AG04450 (cell line): ENCODE data around the gene SYT3. TPM values are rescaled to one million over a fixed set of nuclear protein-coding genes. Genes with fewer than 3 reads are reported as not detected.
A peak's percentile ranks its signal among the peaks of the same experiment; 100 is the strongest.

Experiments used
- CTCF ChIA-PET: fragments of 300-600, 350-600 bp; formaldehyde crosslinking; extraction: SDS; loops from one replicate; lab custom pipeline; 2022; ENCODE audit warnings: antibody characterized with exemption, inconsistent platforms; lab: Charles Lee
- POLR2A ChIA-PET: fragments of 350-600 bp; formaldehyde crosslinking; extraction: SDS; loops from one replicate; lab custom pipeline; 2021; ENCODE audit warnings: antibody characterized with exemption, inconsistent platforms; lab: Yijun Ruan, JAX
- DNase-seq: peaks from one replicate; pipeline ENCODE4 v3.0.0-alpha.2; 2011; ENCODE audit warnings: low read depth, low spot score
- H3K27ac ChIP-seq: one replicate; pipeline ENCODE4 v1.5.1; 2012; ENCODE audit warnings: low read depth, low read length, control low read depth
- H3K27me3 ChIP-seq: one replicate; pipeline ENCODE4 v1.6.0; 2012; ENCODE audit warnings: low read length; ENCODE audit not compliant: control insufficient read depth, insufficient read depth
- H3K4me3 ChIP-seq: 2 replicates; pipeline ENCODE4 v1.5.1; 2011; ENCODE audit warnings: mild to moderate bottlenecking, low read depth, low read length, control low read depth
- H3K9me3 ChIP-seq: 2 replicates; pipeline ENCODE4 v1.5.1; 2012; ENCODE audit warnings: low read length; ENCODE audit not compliant: control insufficient read depth, insufficient read depth
- CTCF ChIP-seq: IDR thresholded peaks from 2 replicates; pipeline ENCODE4 v1.5.1; 2011; ENCODE audit warnings: low read depth, low read length, control low read depth, inconsistent platforms
- polyA plus RNA-seq: library from polyadenylated mRNA; depleted of rRNA; stranded (reverse); fragments of >200 nt; gene quantifications from 2 replicates; pipeline ENCODE4 v1.2.3, GENCODE V29; 2011

The SYT3 gene
- polyA plus RNA-seq, 1 experiment = 0.05 TPM

GRCh38 chr19:50667177-50667758 lies 27.6 kb upstream of the SYT3 start:
- Histone ChIP-seq H3K4me3 (no peak overlapping the region), H3K27ac (no peak overlapping the region), H3K27me3 (peaks cover 33% of the 10 kb centered on the region), H3K9me3 (peaks cover 7% of the 10 kb centered on the region)
- DNase-seq = no peak
- ChIA-PET POLR2A (no interaction called here), CTCF (no interaction called here)
- no peak for TF ChIP-seq CTCF

GRCh38 chr19:50666346-50667176 lies 26.9 kb upstream of the SYT3 start:
- no peak for TF ChIP-seq CTCF
- no peak for DNase-seq
- peaks cover 7% of the 10 kb centered on the region for H3K9me3 ChIP-seq
- CTCF ChIA-PET = interaction anchor here (0.7 kb wide), 1 partner anchor 117 kb away, joined by 3 read pairs; no protein-coding TSS in a partner anchor
- POLR2A ChIA-PET = no interaction called here
- peaks cover 33% of the 10 kb centered on the region for H3K27me3 ChIP-seq
- H3K4me3 ChIP-seq = no peak overlapping the region
- H3K27ac ChIP-seq = no peak overlapping the region

GRCh38 chr19:50664204-50664603 lies 24.5 kb upstream of the SYT3 start:
- CTCF ChIA-PET = interaction anchor here (1.6 kb wide), 1 partner anchor 120 kb away, joined by 4 read pairs; no protein-coding TSS in a partner anchor
- no peak for TF ChIP-seq CTCF
- POLR2A ChIA-PET = no interaction called here

GRCh38 chr19:50663482-50663790 lies 23.8 kb upstream of the SYT3 start:
- Histone ChIP-seq H3K27ac (no peak overlapping the region), H3K4me3 (no peak overlapping the region), H3K9me3 (peaks cover 11% of the 10 kb centered on the region), H3K27me3 (peaks cover 26% of the 10 kb centered on the region)
- TF ChIP-seq CTCF = 0 out of 2 replicates have a peak, but pooled peaks have one; percentile 6
- CTCF ChIA-PET = no interaction called here
- no peak for DNase-seq
- POLR2A ChIA-PET = no interaction called here

More at GRCh38 chr19:50664204-50664603, 24.5 kb upstream of the SYT3 start:
- H3K4me3 ChIP-seq = no peak overlapping the region
- peaks cover 7% of the 10 kb centered on the region for H3K9me3 ChIP-seq
- DNase-seq = no peak
- H3K27ac ChIP-seq = no peak overlapping the region
- H3K27me3 ChIP-seq = peaks cover 30% of the 10 kb centered on the region
